ENCODE measurements around the gene CAPN2. TPM values are rescaled to one million over a fixed set of nuclear protein-coding genes. Genes with fewer than 3 reads are reported as not detected.
A peak's percentile ranks its signal among the peaks of the same experiment; 100 is the strongest.

CAPN2 gene
- total RNA-seq, 1 donor from 2014 or later = 178 TPM

DNA sequence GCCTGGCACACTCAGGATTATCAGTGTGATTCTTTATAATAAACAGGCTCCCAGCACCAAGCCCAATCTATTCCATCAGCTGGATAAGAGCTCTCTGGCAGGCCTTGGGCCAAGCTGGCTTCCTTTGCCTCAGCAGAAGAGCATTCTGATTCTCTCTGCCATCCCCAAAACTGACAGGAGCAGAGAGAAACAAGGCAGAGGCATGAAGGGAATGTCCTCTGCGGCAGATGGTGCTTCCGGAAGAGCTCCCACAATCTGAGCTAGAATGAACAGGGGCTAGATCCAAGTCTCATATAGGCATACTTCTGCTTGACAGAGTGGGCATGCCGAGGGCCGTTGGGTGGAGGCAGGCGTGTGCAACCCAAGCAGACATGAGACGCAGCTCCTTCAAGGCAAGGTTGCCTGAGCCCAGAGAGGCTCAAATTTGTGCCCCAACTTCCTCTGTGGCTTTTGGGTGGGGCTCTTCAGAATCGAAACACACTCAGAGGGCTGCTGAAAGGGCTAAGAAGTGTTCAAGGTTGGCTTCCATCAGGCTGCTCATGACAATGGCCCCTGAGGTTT is 4.0 kb downstream of the CAPN2 start:
- no peak for DNase-seq (ENCODE audit: low spot score in 2 of 2)
- intact Hi-C loops (cut with DNase I) = loop anchor here (10.0 kb wide), 2 partner anchors 468 to 718 kb away; partner anchors contain the start of genes DEGS1 and WDR26
- TF ChIP-seq, protein P1, sequence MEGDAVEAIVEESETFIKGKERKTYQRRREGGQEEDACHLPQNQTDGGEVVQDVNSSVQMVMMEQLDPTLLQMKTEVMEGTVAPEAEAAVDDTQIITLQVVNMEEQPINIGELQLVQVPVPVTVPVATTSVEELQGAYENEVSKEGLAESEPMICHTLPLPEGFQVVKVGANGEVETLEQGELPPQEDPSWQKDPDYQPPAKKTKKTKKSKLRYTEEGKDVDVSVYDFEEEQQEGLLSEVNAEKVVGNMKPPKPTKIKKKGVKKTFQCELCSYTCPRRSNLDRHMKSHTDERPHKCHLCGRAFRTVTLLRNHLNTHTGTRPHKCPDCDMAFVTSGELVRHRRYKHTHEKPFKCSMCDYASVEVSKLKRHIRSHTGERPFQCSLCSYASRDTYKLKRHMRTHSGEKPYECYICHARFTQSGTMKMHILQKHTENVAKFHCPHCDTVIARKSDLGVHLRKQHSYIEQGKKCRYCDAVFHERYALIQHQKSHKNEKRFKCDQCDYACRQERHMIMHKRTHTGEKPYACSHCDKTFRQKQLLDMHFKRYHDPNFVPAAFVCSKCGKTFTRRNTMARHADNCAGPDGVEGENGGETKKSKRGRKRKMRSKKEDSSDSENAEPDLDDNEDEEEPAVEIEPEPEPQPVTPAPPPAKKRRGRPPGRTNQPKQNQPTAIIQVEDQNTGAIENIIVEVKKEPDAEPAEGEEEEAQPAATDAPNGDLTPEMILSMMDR (IDR thresholded peaks at IDR 0.05) = no peak
- Histone ChIP-seq H3K4me1 (peaks cover 14 to 43% of the 10 kb centered on the region in 2 donors), H3K4me3 (no peak overlapping the region), H3K27me3 (no peaks in the 10 kb centered on the region), H3K36me3 (peaks cover 37 to 39% of the 10 kb centered on the region in 2 donors), H3K9me3 (no peaks in the 10 kb centered on the region), H3K27ac (peak overlapping the region; percentile 20 to 62)

DNA sequence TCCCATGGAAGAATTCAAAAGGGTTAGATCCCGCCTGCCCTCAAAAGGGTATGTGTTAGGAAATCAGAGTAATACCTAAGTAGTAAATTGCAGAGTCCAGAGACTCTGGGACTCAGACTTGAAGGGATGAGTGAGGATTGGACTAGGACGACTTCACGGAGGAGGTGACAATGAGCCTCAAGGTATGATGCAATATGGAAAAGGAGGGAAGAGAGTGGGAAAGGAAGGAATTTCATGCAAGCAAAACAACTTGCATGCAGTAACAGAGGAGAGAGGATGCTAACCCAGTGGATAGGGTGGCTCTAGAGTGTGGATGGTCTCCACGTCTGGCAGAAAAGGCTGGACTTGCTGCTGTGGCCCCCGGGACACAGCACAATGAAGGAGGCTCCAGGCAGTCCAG is 4.8 kb downstream of the CAPN2 start:
- Histone ChIP-seq H3K36me3 (peaks cover 38 to 39% of the 10 kb centered on the region in 2 donors), H3K4me3 (no peak overlapping the region), H3K27ac (no peak overlapping the region), H3K4me1 (peaks cover 14 to 44% of the 10 kb centered on the region in 2 donors), H3K9me3 (no peaks in the 10 kb centered on the region), H3K27me3 (no peaks in the 10 kb centered on the region)
- TF ChIP-seq, protein P1 (IDR thresholded peaks at IDR 0.05) = no peak
- intact Hi-C loops (cut with DNase I) = loop anchor here (10.0 kb wide), 2 partner anchors 468 to 718 kb away; partner anchors contain the start of genes DEGS1 and WDR26
- no peak for DNase-seq (ENCODE audit: low spot score in 2 of 2)

DNA sequence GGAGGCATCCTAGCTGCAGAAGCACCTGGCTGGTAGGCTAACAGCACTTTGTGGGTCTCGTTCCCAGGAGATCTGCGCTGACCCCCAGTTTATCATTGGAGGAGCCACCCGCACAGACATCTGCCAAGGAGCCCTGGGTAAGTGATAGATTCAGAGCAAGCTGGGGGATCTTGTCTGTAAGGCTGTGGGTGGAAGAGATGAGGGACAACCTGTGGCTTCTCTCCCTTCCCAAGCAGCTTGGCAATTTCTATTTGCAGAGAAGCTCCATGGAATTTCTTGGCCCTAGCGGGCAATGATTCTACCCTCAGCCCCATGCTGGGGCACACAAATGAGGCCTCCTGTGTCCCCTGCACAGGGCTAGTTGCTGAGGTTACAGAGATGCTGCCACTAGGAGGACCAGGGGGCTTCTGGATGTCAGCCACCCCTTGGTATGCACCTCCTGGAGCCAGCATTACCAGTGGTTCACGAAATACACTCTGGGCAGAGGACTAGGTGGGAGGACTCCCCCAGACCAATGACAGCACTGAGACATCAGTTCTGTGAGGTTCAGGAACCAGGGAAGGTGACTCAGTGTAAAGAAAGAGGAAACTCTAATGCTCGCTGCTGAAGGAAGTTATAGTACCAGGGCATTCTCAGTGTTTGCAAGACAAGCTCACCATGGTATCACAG is 5.5 kb downstream of the CAPN2 start:
- Histone ChIP-seq H3K27ac (peak overlapping the region; percentile 20 to 37), H3K4me3 (no peak overlapping the region), H3K4me1 (peaks cover 14 to 44% of the 10 kb centered on the region in 2 donors), H3K27me3 (no peaks in the 10 kb centered on the region), H3K36me3 (peaks cover 38 to 40% of the 10 kb centered on the region in 2 donors), H3K9me3 (no peaks in the 10 kb centered on the region)
- TF ChIP-seq, protein P1 (IDR thresholded peaks at IDR 0.05) = no peak
- intact Hi-C loops (cut with DNase I) = loop anchor here (10.0 kb wide), 2 partner anchors 467 to 717 kb away; partner anchors contain the start of genes DEGS1 and WDR26
- DNase-seq (ENCODE audit: low spot score in 2 of 2) = no peak

DNA sequence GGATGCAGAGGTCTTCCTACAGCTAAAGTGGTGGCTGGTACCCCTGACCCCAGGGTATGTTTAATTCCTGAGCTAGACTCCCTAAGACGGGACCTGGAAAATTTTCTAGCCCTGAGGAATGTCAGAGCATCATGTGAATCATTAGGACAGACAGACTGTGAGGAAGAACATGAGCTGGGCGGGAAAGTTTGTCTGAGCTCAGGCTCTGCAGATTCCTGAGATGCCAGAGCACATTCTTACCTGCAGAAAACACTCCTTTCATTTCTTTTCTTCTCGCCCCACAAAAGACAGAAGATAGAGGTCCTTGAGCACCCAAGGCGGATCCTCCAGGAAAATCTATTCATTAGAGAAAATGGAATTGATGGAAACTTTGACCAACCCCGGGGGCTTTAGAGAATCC is 6.5 kb downstream of the CAPN2 start:
- intact Hi-C loops (cut with DNase I) = loop anchor here (10.0 kb wide), 2 partner anchors 466 to 716 kb away; partner anchors contain the start of genes DEGS1 and WDR26
- Histone ChIP-seq H3K27ac (peak overlapping the region in 1 of 2 donors; percentile 37), H3K4me1 (peaks cover 14 to 37% of the 10 kb centered on the region in 2 donors), H3K9me3 (no peaks in the 10 kb centered on the region), H3K27me3 (no peaks in the 10 kb centered on the region), H3K4me3 (no peak overlapping the region), H3K36me3 (peaks cover 38 to 50% of the 10 kb centered on the region in 2 donors)
- no peak for DNase-seq (ENCODE audit: low spot score in 2 of 2)
- TF ChIP-seq, protein P1 (IDR thresholded peaks at IDR 0.05) = no peak

DNA sequence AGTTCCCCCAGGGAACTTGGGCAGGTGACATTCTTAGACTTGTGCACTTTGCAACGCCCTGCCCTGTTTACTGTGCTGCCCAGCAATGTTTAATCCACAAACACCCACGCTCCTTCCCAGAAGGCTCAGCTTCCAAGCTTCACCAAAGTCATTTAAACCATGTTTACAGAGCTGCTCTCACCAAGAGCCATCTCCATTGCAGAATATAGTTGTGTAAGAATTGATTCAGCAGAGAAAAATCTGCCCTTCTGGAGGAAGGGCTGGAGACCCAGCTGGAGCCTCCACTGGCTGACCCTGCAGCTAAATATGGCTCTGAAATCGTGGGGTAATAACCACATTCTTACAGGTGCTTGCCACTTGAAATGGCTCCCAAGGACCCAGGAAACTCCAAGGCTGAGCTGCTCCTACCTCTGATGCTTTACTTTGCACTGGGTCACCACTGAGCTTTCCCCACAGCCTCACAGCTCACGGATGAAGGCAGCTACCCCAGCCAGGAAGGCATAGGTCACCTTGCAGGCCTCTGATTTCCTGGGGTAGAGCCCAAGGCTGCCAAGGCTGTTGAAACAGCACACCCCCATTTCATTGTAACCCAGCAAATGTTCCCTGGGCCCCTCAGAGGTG is 8.7 kb downstream of the CAPN2 start:
- TF ChIP-seq, protein P1 (IDR thresholded peaks at IDR 0.05) = no peak
- intact Hi-C loops (cut with DNase I) = no loop called here

More for the DNA sequence above, 8.7 kb downstream of the CAPN2 start:
- H3K4me1 ChIP-seq = peaks cover 4 to 20% of the 10 kb centered on the region in 2 donors
- no peak overlapping the region for H3K4me3 ChIP-seq
- peak overlapping the region; percentile 43 to 54 for H3K27ac ChIP-seq
- no peak for DNase-seq (ENCODE audit: low spot score in 2 of 2)
- no peaks in the 10 kb centered on the region for H3K27me3 ChIP-seq
- peaks cover 38 to 60% of the 10 kb centered on the region in 2 donors for H3K36me3 ChIP-seq
- no peaks in the 10 kb centered on the region for H3K9me3 ChIP-seq

Data from ascending aorta (tissue), 2 donors.